Activated CD8-positive, alpha-beta T cell treated with anti-CD3 and anti-CD28 coated beads for 36 hours (primary cell): ENCODE results near the gene MESD. TPM values are rescaled to one million over a fixed set of nuclear protein-coding genes. Genes with fewer than 3 reads are reported as not detected.

Experiments
- ATAC-seq: fragments of 200-7000 bp; cut with Tn5 transposase; one replicate; pipeline ENCODE4 v1.10.0; 2021; ENCODE audit warnings: mild to moderate bottlenecking, moderate library complexity
- CTCF ChIA-PET: fragments of 350-600 bp; sonication (Branson Sonifier 250); formaldehyde crosslinking; loops from one replicate; lab custom pipeline; 2021; ENCODE audit warnings: antibody characterized with exemption; lab: Charles Lee
- POLR2A ChIA-PET: fragments of 350-600 bp; sonication (Branson Sonifier 250); formaldehyde crosslinking; loops from one replicate; lab custom pipeline; 2021; ENCODE audit warnings: antibody characterized with exemption; lab: Charles Lee
- DNase-seq: peaks from one replicate; pipeline ENCODE4 v3.0.0-alpha.2; 2020
- H3K27ac Mint-ChIP-seq: one replicate; pipeline ENCODE4 v1.8.0; 2021; ENCODE audit warnings: mild to moderate bottlenecking, mixed read lengths
- H3K27me3 Mint-ChIP-seq: one replicate; pipeline ENCODE4 v1.8.0; 2021; ENCODE audit warnings: mixed read lengths
- H3K36me3 Mint-ChIP-seq: one replicate; pipeline ENCODE4 v1.8.0; 2021; ENCODE audit warnings: low read depth, mixed read lengths
- H3K4me1 Mint-ChIP-seq: one replicate; pipeline ENCODE4 v1.8.0; 2021; ENCODE audit warnings: low read depth, mixed read lengths
- H3K4me3 Mint-ChIP-seq: one replicate; pipeline ENCODE4 v1.8.0; 2021; ENCODE audit warnings: mild to moderate bottlenecking, moderate library complexity, mixed read lengths
- H3K9me3 Mint-ChIP-seq: one replicate; pipeline ENCODE4 v1.8.0; 2021; ENCODE audit warnings: mixed read lengths
- CTCF ChIP-seq: fragments of 200-600 bp; IDR thresholded peaks from one replicate; pipeline ENCODE4 v1.8.0; 2022; ENCODE audit warnings: antibody characterized with exemption, mild to moderate bottlenecking
- intact Hi-C: fragments of 100-400 bp; cut with micrococcal nuclease; formaldehyde crosslinking; loops from one replicate; pipeline ENCODE4 v1.10.0; 2022
- total RNA-seq, 2 experiments: library from RNA; stranded (reverse); gene quantifications; one replicate each; pipeline ENCODE4 v1.2.3, GENCODE V29; 2021

MESD gene
- total RNA-seq, 2 experiments from 2014 or later, result 15.8 to 16.5 TPM

DNA sequence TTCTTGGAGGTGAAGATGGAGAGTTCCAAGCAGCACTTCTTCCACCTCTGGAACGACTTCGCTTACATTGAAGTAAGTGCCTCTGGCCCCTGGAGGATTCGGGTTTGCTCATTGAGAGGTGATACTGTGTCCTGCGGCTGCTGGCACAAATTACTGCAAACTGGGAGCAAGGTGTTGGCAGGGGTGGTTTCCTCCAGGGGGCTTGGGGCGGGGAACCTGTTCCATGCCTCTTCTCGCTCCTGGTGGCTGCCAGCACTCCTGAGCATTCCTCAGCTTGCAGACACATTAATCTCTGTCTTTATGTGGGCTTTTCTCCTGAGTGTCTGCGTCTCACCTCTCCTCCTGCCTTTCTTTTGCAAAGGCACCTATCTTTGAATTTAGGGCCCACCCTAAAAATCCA, 47.4 kb downstream of the MESD start:
- Mint-ChIP-seq H3K4me1 (no peaks in the 10 kb centered on the region), H3K36me3 (peaks cover 10% of the 10 kb centered on the region), H3K27me3 (no peaks in the 10 kb centered on the region), H3K9me3 (no peaks in the 10 kb centered on the region), H3K27ac (no peak overlapping the region), H3K4me3 (no peak overlapping the region)
- ATAC-seq, result no peak
- intact Hi-C loops, result no loop called here
- POLR2A ChIA-PET, result no interaction called here
- no peak for TF ChIP-seq CTCF
- CTCF ChIA-PET, result no interaction called here
- DNase-seq, result no peak

- no peak overlapping the region for H3K27ac Mint-ChIP-seq
- intact Hi-C loops, result no loop called here
- CTCF ChIA-PET, result interaction anchor here (1.3 kb wide), 1 partner anchor 325 kb away, joined by 3 read pairs; no protein-coding TSS in a partner anchor
- peaks cover 8% of the 10 kb centered on the region for H3K36me3 Mint-ChIP-seq
- H3K4me3 Mint-ChIP-seq, result no peak overlapping the region
- no peak for ATAC-seq
- POLR2A ChIA-PET, result no interaction called here
- TF ChIP-seq CTCF, result no peak
- no peaks in the 10 kb centered on the region for H3K27me3 Mint-ChIP-seq
- no peaks in the 10 kb centered on the region for H3K9me3 Mint-ChIP-seq
- no peaks in the 10 kb centered on the region for H3K4me1 Mint-ChIP-seq
- DNase-seq, result no peak
Measured at GRCh38 chr15:80940851-80941250, 48.8 kb downstream of the MESD start.

DNA sequence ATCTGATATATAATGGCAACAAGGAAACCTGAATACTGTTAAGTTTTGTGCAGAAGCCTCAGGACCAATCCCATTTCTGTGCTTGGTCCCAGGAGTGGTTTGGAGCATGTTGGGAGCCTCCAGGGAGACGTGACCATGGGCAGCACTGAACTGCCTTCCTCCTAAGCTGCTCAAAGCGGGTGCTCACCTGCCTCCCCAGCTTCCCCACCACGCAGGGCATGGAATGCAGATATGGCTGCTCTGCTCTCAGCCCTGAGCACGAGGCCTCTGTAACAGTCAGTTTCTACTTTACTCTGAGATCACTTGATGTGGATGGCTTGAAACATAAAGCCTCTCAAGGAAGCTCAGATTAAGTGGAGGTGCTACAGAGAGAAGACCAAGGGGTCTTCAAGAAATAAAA, 49.3 kb downstream of the MESD start:
- ChIA-PET CTCF (no interaction called here), POLR2A (no interaction called here)
- Mint-ChIP-seq H3K4me1 (no peaks in the 10 kb centered on the region), H3K4me3 (no peak overlapping the region), H3K27me3 (no peaks in the 10 kb centered on the region), H3K36me3 (peaks cover 8% of the 10 kb centered on the region), H3K9me3 (no peaks in the 10 kb centered on the region), H3K27ac (no peak overlapping the region)
- TF ChIP-seq CTCF, result no peak
- no peak for DNase-seq
- intact Hi-C loops, result no loop called here
- ATAC-seq, result no peak

DNA sequence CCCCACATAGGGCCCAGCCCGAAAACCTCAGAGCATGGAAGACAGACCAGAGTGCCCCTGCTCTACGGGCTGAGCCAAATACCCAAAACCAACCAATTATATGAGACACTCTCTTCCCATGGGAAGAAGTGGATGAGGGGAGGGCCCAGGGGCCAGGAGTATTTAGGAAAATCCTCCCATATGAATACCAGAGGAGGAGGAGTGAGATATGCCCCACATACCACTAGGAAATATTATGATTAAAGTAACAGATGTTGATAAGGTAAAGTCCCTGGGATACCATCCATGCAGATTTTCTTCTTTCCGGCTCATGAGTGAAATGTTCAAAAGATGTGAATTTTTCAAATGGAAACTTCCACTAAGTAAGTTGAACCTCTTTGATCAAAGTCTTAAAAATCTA, 50.4 kb downstream of the MESD start:
- H3K27ac Mint-ChIP-seq, result no peak overlapping the region
- intact Hi-C loops, result no loop called here
- CTCF ChIA-PET, result interaction anchor here (1.2 kb wide), 1 partner anchor 31 kb away, joined by 3 read pairs; no protein-coding TSS in a partner anchor
- ATAC-seq (no peak), DNase-seq (no peak)
- H3K9me3 Mint-ChIP-seq, result no peaks in the 10 kb centered on the region
- POLR2A ChIA-PET, result no interaction called here
- TF ChIP-seq CTCF, result no peak
- H3K4me1 Mint-ChIP-seq, result no peaks in the 10 kb centered on the region
- no peaks in the 10 kb centered on the region for H3K27me3 Mint-ChIP-seq
- H3K36me3 Mint-ChIP-seq, result peaks cover 7% of the 10 kb centered on the region
- no peak overlapping the region for H3K4me3 Mint-ChIP-seq

GRCh38 chr15:80937718-80938117, 51.9 kb downstream of the MESD start:
- H3K27me3 Mint-ChIP-seq, result no peaks in the 10 kb centered on the region
- no peak for TF ChIP-seq CTCF
- no peak overlapping the region for H3K4me3 Mint-ChIP-seq
- no peaks in the 10 kb centered on the region for H3K4me1 Mint-ChIP-seq
- ATAC-seq (no peak), DNase-seq (no peak)
- CTCF ChIA-PET, result no interaction called here
- no peaks in the 10 kb centered on the region for H3K9me3 Mint-ChIP-seq
- H3K27ac Mint-ChIP-seq, result no peak overlapping the region
- POLR2A ChIA-PET, result interaction anchor here (0.7 kb wide), 1 partner anchor 26 kb away, joined by 3 read pairs; no protein-coding TSS in a partner anchor
- peaks cover 6% of the 10 kb centered on the region for H3K36me3 Mint-ChIP-seq
- intact Hi-C loops, result no loop called here
